ENCODE measurements around the gene C1orf52. TPM values are rescaled to one million over a fixed set of nuclear protein-coding genes. Genes with fewer than 3 reads are reported as not detected.
A peak's percentile ranks its signal among the peaks of the same experiment; 100 is the strongest.

C1orf52 gene
- total RNA-seq, 1 donor from 2014 or later = 53.7 TPM

DNA sequence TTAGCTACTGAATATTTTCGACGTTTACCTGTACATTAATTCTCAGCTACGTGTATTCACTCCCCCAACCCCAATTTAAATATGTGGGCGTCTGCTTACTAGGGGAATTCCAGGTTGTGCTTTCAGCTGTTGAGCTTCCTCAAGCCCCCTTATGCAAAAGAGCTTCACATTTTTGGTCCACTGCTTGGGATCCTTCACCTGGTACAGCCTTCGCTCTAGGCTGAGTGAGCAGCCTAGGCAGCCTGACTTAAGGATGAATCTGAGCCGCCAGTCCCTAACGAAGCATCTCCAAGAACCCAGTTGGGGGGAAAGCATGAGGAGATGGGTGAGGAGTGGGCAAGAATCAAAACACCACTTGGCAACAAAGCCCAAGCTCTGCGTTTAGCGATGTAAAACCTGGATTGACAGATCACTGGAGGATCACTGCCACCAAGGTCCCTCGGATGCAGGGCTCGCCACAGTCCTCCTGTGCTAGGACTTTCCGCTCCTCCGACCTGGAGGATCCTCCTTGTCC, 16.3 kb upstream of the C1orf52 start:
- Mint-ChIP-seq H3K27ac (ENCODE audit: unreplicated experiment) (peak overlapping the region; percentile 86), H3K27me3 (ENCODE audit: unreplicated experiment) (peaks cover 1% of the 10 kb centered on the region), H3K9me3 (ENCODE audit: unreplicated experiment) (peaks cover 2% of the 10 kb centered on the region), H3K4me3 (ENCODE audit: unreplicated experiment) (peak overlapping the region; percentile 88), H3K36me3 (ENCODE audit: unreplicated experiment) (no peaks in the 10 kb centered on the region), H3K4me1 (ENCODE audit: low read depth, unreplicated experiment) (peaks cover 12% of the 10 kb centered on the region)
- no peak for DNase-seq
- TF ChIP-seq, protein P1, sequence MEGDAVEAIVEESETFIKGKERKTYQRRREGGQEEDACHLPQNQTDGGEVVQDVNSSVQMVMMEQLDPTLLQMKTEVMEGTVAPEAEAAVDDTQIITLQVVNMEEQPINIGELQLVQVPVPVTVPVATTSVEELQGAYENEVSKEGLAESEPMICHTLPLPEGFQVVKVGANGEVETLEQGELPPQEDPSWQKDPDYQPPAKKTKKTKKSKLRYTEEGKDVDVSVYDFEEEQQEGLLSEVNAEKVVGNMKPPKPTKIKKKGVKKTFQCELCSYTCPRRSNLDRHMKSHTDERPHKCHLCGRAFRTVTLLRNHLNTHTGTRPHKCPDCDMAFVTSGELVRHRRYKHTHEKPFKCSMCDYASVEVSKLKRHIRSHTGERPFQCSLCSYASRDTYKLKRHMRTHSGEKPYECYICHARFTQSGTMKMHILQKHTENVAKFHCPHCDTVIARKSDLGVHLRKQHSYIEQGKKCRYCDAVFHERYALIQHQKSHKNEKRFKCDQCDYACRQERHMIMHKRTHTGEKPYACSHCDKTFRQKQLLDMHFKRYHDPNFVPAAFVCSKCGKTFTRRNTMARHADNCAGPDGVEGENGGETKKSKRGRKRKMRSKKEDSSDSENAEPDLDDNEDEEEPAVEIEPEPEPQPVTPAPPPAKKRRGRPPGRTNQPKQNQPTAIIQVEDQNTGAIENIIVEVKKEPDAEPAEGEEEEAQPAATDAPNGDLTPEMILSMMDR (IDR thresholded peaks at IDR 0.05; ENCODE audit: partially characterized antibody, unreplicated experiment) = no peak

DNA sequence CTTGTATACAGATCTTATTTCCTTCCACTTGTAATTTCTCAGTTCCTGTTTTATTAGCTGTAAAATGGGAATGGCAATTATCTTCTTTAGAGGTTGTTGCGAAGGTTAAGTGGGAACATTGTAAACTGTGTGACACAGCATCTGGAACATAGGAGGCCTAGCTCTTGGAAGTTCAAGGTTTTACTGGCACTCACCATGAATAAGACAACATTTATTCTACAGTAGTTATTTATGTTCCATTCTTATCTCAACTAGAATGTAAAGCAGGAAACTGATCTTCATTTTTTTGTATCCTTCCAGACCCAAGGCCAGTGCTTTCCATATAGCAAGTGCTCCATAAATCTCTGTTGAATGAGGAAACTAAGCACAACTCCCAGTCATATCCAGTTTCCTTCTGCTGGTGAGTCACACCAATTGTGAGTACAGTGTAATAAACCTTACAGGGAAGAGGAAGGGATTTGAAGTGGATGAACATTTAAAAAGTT, 15.5 kb upstream of the C1orf52 start:
- Mint-ChIP-seq H3K27me3 (ENCODE audit: unreplicated experiment) (peaks cover 1% of the 10 kb centered on the region), H3K9me3 (ENCODE audit: unreplicated experiment) (peaks cover 2% of the 10 kb centered on the region), H3K4me3 (ENCODE audit: unreplicated experiment) (peak overlapping the region; percentile 88), H3K27ac (ENCODE audit: unreplicated experiment) (peak overlapping the region; percentile 86), H3K36me3 (ENCODE audit: unreplicated experiment) (no peaks in the 10 kb centered on the region), H3K4me1 (ENCODE audit: low read depth, unreplicated experiment) (peaks cover 12% of the 10 kb centered on the region)
- TF ChIP-seq, protein P1 (IDR thresholded peaks at IDR 0.05; ENCODE audit: partially characterized antibody, unreplicated experiment) = no peak
- DNase-seq = no peak

GRCh38 chr1:85273397-85273796, 13.9 kb upstream of the C1orf52 start:
- H3K9me3 Mint-ChIP-seq (ENCODE audit: unreplicated experiment) = no peaks in the 10 kb centered on the region
- no peak overlapping the region for H3K4me3 Mint-ChIP-seq (ENCODE audit: unreplicated experiment)
- H3K4me1 Mint-ChIP-seq (ENCODE audit: low read depth, unreplicated experiment) = peaks cover 12% of the 10 kb centered on the region
- DNase-seq = no peak
- no peak overlapping the region for H3K27ac Mint-ChIP-seq (ENCODE audit: unreplicated experiment)
- TF ChIP-seq, protein P1 (IDR thresholded peaks at IDR 0.05; ENCODE audit: partially characterized antibody, unreplicated experiment) = no peak
- H3K27me3 Mint-ChIP-seq (ENCODE audit: unreplicated experiment) = no peaks in the 10 kb centered on the region
- no peaks in the 10 kb centered on the region for H3K36me3 Mint-ChIP-seq (ENCODE audit: unreplicated experiment)

GRCh38 chr1:85268801-85269585, 9.5 kb upstream of the C1orf52 start:
- Mint-ChIP-seq H3K36me3 (ENCODE audit: unreplicated experiment) (no peaks in the 10 kb centered on the region), H3K27ac (ENCODE audit: unreplicated experiment) (no peak overlapping the region), H3K27me3 (ENCODE audit: unreplicated experiment) (no peaks in the 10 kb centered on the region), H3K4me1 (ENCODE audit: low read depth, unreplicated experiment) (no peaks in the 10 kb centered on the region), H3K4me3 (ENCODE audit: unreplicated experiment) (no peak overlapping the region), H3K9me3 (ENCODE audit: unreplicated experiment) (no peaks in the 10 kb centered on the region)
- no peak for DNase-seq
- TF ChIP-seq, protein P1 (IDR thresholded peaks at IDR 0.05; ENCODE audit: partially characterized antibody, unreplicated experiment) = no peak

DNA sequence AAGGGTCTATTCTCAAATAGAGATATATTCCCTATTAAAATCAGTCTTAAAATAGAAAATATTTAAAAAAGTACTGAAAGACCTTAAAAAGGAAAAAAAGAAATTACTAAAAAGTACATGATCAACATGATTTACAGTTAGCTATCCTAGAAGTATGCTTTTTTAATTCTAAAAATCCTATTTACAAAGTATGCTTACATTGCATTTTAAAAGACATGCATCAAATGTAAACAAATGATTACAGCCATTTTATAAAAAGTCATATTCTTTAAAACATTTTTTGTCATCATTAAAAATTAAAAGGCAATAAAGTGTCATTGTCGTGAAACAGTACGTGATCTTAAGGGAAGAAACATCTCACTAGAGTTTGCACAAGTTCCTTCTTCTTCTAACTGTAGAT, 7.9 kb upstream of the C1orf52 start:
- H3K9me3 Mint-ChIP-seq (ENCODE audit: unreplicated experiment) = peaks cover 5% of the 10 kb centered on the region
- no peaks in the 10 kb centered on the region for H3K36me3 Mint-ChIP-seq (ENCODE audit: unreplicated experiment)
- H3K27ac Mint-ChIP-seq (ENCODE audit: unreplicated experiment) = no peak overlapping the region
- no peaks in the 10 kb centered on the region for H3K4me1 Mint-ChIP-seq (ENCODE audit: low read depth, unreplicated experiment)
- no peak for DNase-seq
- TF ChIP-seq, protein P1 (IDR thresholded peaks at IDR 0.05; ENCODE audit: partially characterized antibody, unreplicated experiment) = no peak
- H3K4me3 Mint-ChIP-seq (ENCODE audit: unreplicated experiment) = no peak overlapping the region
- no peaks in the 10 kb centered on the region for H3K27me3 Mint-ChIP-seq (ENCODE audit: unreplicated experiment)
